Neural progenitor cell (in vitro differentiated cells): Measurements from ENCODE around the gene UBR4.

Source experiments
- EZH2 ChIP-seq: fragments of 200-600 bp; sonication (generic); IDR thresholded peaks from 2 replicates; pipeline ENCODE4 v1.6.1; 2017; ENCODE audit warnings: antibody characterized with exemption, mild to moderate bottlenecking, moderate library complexity
- TF ChIP-seq, protein P1 (sequence below): fragments of 200-600 bp; sonication (generic); IDR thresholded peaks from 2 replicates; pipeline ENCODE4 v1.5.1; 2017; ENCODE audit warnings: antibody characterized with exemption, mild to moderate bottlenecking

DNA sequence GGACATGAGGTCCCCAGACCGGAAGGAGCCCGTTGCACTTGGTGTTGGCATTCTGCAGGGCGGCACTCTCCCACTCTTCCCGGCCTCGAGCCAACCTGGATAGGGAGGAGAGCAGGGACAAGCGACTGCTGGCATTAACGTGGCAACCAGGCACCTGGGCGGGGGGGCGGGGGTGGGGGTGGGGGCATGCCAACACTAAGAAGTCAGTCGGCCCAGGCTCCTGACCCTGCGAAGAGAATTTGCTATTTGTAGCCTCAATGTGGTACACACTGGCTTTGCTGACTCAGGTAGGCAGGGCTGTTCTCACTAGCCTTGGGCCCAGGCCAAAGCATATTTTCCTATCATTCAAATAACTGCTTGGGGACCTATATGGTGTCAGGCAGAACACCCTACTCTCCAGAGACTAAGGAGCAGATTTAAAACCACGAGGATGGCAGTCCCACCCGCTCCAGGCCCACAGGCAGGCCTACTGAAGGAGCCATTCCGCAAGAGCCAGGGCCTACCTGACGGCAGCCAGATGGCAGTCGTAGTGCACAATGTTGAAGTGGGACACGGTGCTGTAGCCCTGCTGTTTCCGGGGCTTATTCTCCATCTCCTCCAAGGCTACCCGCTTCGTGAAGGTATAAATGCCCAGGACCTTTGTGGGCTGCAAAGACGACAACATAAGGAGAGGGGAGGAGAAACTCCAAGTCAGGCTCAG lies 123.7 kb downstream of the UBR4 start:
- no peak for TF ChIP-seq EZH2
- TF ChIP-seq, protein P1, sequence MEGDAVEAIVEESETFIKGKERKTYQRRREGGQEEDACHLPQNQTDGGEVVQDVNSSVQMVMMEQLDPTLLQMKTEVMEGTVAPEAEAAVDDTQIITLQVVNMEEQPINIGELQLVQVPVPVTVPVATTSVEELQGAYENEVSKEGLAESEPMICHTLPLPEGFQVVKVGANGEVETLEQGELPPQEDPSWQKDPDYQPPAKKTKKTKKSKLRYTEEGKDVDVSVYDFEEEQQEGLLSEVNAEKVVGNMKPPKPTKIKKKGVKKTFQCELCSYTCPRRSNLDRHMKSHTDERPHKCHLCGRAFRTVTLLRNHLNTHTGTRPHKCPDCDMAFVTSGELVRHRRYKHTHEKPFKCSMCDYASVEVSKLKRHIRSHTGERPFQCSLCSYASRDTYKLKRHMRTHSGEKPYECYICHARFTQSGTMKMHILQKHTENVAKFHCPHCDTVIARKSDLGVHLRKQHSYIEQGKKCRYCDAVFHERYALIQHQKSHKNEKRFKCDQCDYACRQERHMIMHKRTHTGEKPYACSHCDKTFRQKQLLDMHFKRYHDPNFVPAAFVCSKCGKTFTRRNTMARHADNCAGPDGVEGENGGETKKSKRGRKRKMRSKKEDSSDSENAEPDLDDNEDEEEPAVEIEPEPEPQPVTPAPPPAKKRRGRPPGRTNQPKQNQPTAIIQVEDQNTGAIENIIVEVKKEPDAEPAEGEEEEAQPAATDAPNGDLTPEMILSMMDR = no peak
